Esophagus muscularis mucosa (tissue), 3 donors: Measurements from ENCODE around the gene MYB.

Source experiments
- CTCF ChIP-seq, 3 experiments: fragments of 200-600 bp in 2 of 3; fragments of 450-650 bp in 1 of 3; sonication (generic) in 2 of 3; IDR thresholded peaks; one replicate each; pipeline ENCODE4 v1.5.1; 2017 to 2019; ENCODE audit warnings: antibody characterized with exemption in 3 of 3, mild to moderate bottlenecking in 2 of 3, moderate library complexity in 1 of 3
- POLR2A ChIP-seq: fragments of 450-650 bp; IDR thresholded peaks from one replicate; pipeline ENCODE4 v1.6.1; 2017; ENCODE audit warnings: antibody characterized with exemption, moderate library complexity, mild to moderate bottlenecking, low read depth
- POLR2AphosphoS5 ChIP-seq, 2 donors: sonication (generic); formaldehyde crosslinking; IDR thresholded peaks; one replicate each; pipeline ENCODE4 v1.6.1; 2017; ENCODE audit warnings: antibody characterized with exemption in 2 of 2

GRCh38 chr6:135258970-135259369 is 77.9 kb downstream of the MYB start:
- TF ChIP-seq CTCF (IDR thresholded peaks at IDR 0.05), result no peak
- TF ChIP-seq POLR2AphosphoS5 (IDR thresholded peaks at IDR 0.05), result no peak
- no peak for TF ChIP-seq POLR2A
